PFSK-1 (cell line): ENCODE results near the gene C9orf85.

Source experiments
- FOXP2 ChIP-seq: optimal IDR thresholded peaks from 2 replicates; pipeline ENCODE3; 2011; ENCODE audit warnings: borderline replicate concordance, control low read depth, inconsistent platforms; ENCODE audit not compliant: insufficient read depth; ENCODE audit errors: extremely low read length, extremely low read depth
- POLR2AphosphoS5 ChIP-seq: IDR thresholded peaks from 2 replicates; pipeline ENCODE4 v1.6.1; 2012; ENCODE audit warnings: low read depth, mild to moderate bottlenecking, control low read depth, low read length, moderate library complexity
- SIN3A ChIP-seq: IDR thresholded peaks from 2 replicates; pipeline ENCODE4 v1.6.1; 2012; ENCODE audit warnings: mild to moderate bottlenecking, low read length, moderate library complexity, borderline replicate concordance; ENCODE audit not compliant: insufficient read depth
- TAF1 ChIP-seq: IDR thresholded peaks from 2 replicates; pipeline ENCODE4 v1.6.1; 2012; ENCODE audit warnings: low read length, control low read depth, borderline replicate concordance; ENCODE audit not compliant: insufficient read depth
- TF ChIP-seq, protein P1 (sequence below), 2 experiments: IDR thresholded peaks; 2 replicates each; pipeline versions ENCODE4 v1.6.1 to v1.8.0; 2011 to 2012; ENCODE audit warnings: low read depth in 2 of 2, low read length in 2 of 2, control low read depth in 1 of 2, inconsistent platforms in 1 of 2, mild to moderate bottlenecking in 1 of 2, moderate library complexity in 1 of 2; ENCODE audit not compliant: insufficient read depth in 1 of 2

Gene C9orf85

DNA sequence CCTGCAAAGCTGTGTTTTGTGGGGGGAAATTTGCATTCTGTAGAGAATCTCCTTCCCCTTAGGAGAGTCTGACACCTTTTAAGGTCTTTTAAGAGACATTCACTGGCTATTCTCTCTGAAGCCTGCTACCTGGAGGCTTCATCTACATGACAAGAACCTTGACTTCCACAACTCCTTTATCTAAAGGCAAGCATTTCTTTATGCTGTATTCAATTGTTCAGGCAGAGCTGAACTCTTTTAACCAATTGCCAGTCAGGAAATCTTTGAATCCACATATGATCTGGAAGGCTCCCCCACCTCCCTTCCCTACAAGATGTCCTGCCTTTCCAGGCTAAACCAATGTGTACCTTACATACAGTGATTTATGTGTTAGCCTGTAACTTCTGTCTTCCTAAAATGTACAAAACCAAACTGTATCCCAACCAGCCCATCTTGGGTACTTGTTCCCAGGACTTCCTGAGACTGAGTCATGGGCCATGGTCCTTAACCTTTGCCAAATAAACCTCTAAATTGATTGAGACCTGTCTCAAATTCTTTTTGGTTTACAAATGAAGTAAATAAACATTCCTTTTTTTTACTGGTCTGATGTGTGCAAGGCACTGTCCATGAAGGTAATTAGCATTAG is 9.9 kb downstream of the C9orf85 start:
- no peak for TF ChIP-seq POLR2AphosphoS5
- no peak for TF ChIP-seq TAF1
- TF ChIP-seq FOXP2 = no peak
- no peak for TF ChIP-seq SIN3A
- TF ChIP-seq, protein P1, sequence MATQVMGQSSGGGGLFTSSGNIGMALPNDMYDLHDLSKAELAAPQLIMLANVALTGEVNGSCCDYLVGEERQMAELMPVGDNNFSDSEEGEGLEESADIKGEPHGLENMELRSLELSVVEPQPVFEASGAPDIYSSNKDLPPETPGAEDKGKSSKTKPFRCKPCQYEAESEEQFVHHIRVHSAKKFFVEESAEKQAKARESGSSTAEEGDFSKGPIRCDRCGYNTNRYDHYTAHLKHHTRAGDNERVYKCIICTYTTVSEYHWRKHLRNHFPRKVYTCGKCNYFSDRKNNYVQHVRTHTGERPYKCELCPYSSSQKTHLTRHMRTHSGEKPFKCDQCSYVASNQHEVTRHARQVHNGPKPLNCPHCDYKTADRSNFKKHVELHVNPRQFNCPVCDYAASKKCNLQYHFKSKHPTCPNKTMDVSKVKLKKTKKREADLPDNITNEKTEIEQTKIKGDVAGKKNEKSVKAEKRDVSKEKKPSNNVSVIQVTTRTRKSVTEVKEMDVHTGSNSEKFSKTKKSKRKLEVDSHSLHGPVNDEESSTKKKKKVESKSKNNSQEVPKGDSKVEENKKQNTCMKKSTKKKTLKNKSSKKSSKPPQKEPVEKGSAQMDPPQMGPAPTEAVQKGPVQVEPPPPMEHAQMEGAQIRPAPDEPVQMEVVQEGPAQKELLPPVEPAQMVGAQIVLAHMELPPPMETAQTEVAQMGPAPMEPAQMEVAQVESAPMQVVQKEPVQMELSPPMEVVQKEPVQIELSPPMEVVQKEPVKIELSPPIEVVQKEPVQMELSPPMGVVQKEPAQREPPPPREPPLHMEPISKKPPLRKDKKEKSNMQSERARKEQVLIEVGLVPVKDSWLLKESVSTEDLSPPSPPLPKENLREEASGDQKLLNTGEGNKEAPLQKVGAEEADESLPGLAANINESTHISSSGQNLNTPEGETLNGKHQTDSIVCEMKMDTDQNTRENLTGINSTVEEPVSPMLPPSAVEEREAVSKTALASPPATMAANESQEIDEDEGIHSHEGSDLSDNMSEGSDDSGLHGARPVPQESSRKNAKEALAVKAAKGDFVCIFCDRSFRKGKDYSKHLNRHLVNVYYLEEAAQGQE (IDR thresholded peaks at IDR 0.05; ENCODE audit: insufficient read depth in 1 of 2, low read depth in 2 of 2, low read length in 2 of 2) = no peak

DNA sequence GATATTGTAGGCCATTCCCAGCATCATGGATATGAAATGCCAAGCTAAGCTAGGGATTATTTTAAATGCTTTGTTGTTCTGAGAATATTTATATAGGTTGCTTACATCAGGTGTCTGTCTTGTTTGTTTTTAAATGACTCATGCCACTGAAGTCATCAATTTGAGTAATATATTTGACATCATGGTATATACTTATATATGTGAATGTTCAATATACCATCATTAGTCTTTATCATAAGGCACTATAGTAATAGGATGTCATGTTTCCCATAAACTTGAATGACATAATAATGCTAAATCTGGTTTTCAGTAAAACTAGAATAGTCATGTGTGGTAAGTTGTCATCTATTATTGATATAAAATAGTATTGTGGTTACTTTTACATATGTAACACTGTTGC is 13.1 kb downstream of the C9orf85 start:
- TF ChIP-seq FOXP2 = no peak
- TF ChIP-seq POLR2AphosphoS5 = no peak
- TF ChIP-seq SIN3A = no peak
- TF ChIP-seq, protein P1 (IDR thresholded peaks at IDR 0.05; ENCODE audit: insufficient read depth in 1 of 2, low read depth in 2 of 2, low read length in 2 of 2) = no peak
- TF ChIP-seq TAF1 = no peak

DNA sequence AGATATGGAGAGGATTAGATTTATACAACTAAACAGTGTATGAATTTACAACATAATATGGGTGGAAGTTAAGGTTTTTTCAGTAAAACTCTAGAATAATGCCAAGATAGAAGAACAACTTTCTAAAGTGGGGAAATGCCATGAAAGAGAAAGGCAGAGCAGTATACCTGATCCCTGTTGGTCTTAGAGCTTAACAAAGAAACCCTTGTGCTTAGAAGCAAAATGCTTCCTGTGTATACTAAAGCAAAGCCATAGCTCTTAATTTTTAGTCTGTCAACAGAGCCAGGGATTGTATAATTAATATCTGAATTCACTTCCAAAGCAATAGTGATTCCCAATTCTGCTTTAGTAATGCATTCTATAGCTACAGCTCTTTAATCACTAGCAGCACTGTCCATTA is 14.4 kb downstream of the C9orf85 start:
- TF ChIP-seq, protein P1 (IDR thresholded peaks at IDR 0.05; ENCODE audit: insufficient read depth in 1 of 2, low read depth in 2 of 2, low read length in 2 of 2) = no peak
- TF ChIP-seq FOXP2 (no peak), TAF1 (no peak), SIN3A (no peak), POLR2AphosphoS5 (no peak)

DNA sequence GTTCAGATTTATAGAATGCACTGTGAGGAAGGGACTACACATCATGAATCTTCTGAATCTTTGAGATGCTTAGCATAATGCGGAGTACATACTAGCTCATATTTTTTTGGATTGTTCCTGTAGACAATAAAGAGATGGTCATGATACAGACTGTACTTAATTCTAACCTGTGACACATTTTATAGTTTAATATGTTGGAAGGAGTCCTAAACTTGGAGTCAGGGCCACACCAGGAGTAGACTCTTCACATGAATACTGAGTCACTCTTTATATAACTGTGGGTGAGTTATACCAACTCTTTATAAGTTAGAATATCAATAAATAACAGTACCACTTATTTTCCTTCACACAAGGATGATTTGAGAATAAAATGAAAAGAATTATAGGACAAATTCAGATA is 16.9 kb downstream of the C9orf85 start:
- TF ChIP-seq, protein P1 (IDR thresholded peaks at IDR 0.05; ENCODE audit: insufficient read depth in 1 of 2, low read depth in 2 of 2, low read length in 2 of 2) = no peak
- no peak for TF ChIP-seq FOXP2
- no peak for TF ChIP-seq SIN3A
- TF ChIP-seq POLR2AphosphoS5 = no peak
- no peak for TF ChIP-seq TAF1

DNA sequence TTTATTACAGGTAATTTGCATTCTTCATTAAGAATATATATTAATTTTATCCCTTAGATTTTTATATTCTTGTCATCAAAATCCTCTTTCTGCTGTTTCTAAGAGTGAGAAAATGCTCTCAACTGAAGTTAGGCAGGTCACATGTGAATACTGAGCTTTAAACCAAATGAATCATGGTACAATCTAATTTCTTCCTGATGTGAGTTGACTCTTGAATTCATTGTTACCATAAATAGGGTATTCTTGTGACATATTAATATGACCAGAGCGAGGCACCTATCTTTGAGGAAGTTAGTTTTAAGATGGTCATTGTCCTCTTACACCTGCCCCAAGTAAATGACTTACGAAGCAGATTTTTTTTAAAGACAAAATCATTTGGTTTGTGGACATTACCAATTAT is 17.4 kb downstream of the C9orf85 start:
- no peak for TF ChIP-seq SIN3A
